K562 (cell line): Measurements from ENCODE around the gene TMEM39B.

Experiments used
- CTCF ChIP-seq, 3 experiments: IDR thresholded peaks in 2 of 3; conservative IDR thresholded peaks in 1 of 3; 2 replicates each; pipeline ENCODE4 v1.5.1; 2011 to 2012; ENCODE audit warnings: low read length in 3 of 3, mild to moderate bottlenecking in 3 of 3, control low read depth in 2 of 3, improper control_type of control experiment in 1 of 3, inconsistent platforms in 1 of 3, low read depth in 1 of 3, mixed read lengths in 1 of 3, moderate library complexity in 1 of 3; ENCODE audit not compliant: insufficient read depth in 2 of 3
- DPF2 ChIP-seq: fragments of 450-650 bp; IDR thresholded peaks from 2 replicates; pipeline ENCODE4 v1.6.1; 2016
- NBN ChIP-seq: fragments of 450-650 bp; IDR thresholded peaks from 2 replicates; pipeline ENCODE4 v1.6.1; 2016; ENCODE audit warnings: low read depth, mild to moderate bottlenecking
- POLR2AphosphoS5 ChIP-seq: IDR thresholded peaks from 2 replicates; pipeline ENCODE4 v1.6.1; 2011; ENCODE audit warnings: mild to moderate bottlenecking, low read depth, low read length, moderate library complexity; ENCODE audit not compliant: control insufficient read depth, insufficient read depth
- STAT5B ChIP-seq: fragments of 250-450 bp; sonication (Bioruptor Pico); IDR thresholded peaks from 2 replicates; pipeline ENCODE4 v1.8.0; 2021; ENCODE audit warnings: mild to moderate bottlenecking, inconsistent platforms
- TEAD4 ChIP-seq, 2 experiments: sonication (generic) in 1 of 2; formaldehyde crosslinking in 1 of 2; IDR thresholded peaks; 2 replicates each; pipeline versions ENCODE4 v1.6.1 to v1.8.0; 2012 to 2022; ENCODE audit warnings: borderline replicate concordance in 1 of 2, inconsistent platforms in 1 of 2, low read length in 1 of 2, mild to moderate bottlenecking in 1 of 2, missing genetic modification reagents in 1 of 2
- THAP12 ChIP-seq: fragments of 250-450 bp; sonication (Bioruptor Pico); IDR thresholded peaks from 2 replicates; pipeline ENCODE4 v1.9.0; 2021; ENCODE audit warnings: mild to moderate bottlenecking, inconsistent platforms

GRCh38 chr1:32035119-32035518, 37.6 kb upstream of the TMEM39B start:
- no peak for TF ChIP-seq CTCF (IDR thresholded peaks at IDR 0.05 in 2 of 3, conservative IDR thresholded peaks at IDR 0.05 in 1 of 3; ENCODE audit: insufficient read depth in 2 of 3, low read depth in 1 of 3, low read length in 3 of 3)
- TF ChIP-seq STAT5B: no peak
- TF ChIP-seq NBN: no peak
- no peak for TF ChIP-seq DPF2
- TF ChIP-seq TEAD4 (IDR thresholded peaks at IDR 0.05; ENCODE audit: low read length): no peak
- no peak for TF ChIP-seq TEAD4 (CRISPR knock-in tag; IDR thresholded peaks at IDR 0.05; ENCODE audit: borderline replicate concordance)
- TF ChIP-seq THAP12: no peak
- no peak for TF ChIP-seq POLR2AphosphoS5
